Colonic mucosa (tissue), 4 donors: Measurements from ENCODE around the gene ANAPC1. TPM values are rescaled to one million over a fixed set of nuclear protein-coding genes. Genes with fewer than 3 reads are reported as not detected.
"Not testable (repeated sequence)": the region's sequence is repeated elsewhere in the genome, so short reads cannot be mapped to it uniquely, and the experiment has no call there.

Experiments used
- DNase-seq: peaks from one replicate; pipeline ENCODE4 v3.0.0-alpha.2; 2020
- H3K27ac ChIP-seq: fragments of 200-600 bp; one replicate; pipeline ENCODE4 v1.8.0; 2021
- H3K27me3 ChIP-seq: fragments of 200-600 bp; one replicate; pipeline ENCODE4 v1.8.0; 2021
- H3K36me3 ChIP-seq: fragments of 200-600 bp; one replicate; pipeline ENCODE4 v1.8.0; 2021
- H3K4me1 ChIP-seq: fragments of 200-600 bp; one replicate; pipeline ENCODE4 v1.8.0; 2021; ENCODE audit warnings: mild to moderate bottlenecking
- H3K4me3 ChIP-seq: fragments of 200-600 bp; one replicate; pipeline ENCODE4 v1.8.0; 2021
- H3K9ac ChIP-seq, 2 donors: one replicate each; pipeline ENCODE4 v1.7.0; 2013; ENCODE audit warnings: control low read depth in 2 of 2, low read depth in 2 of 2, low read length in 2 of 2
- H3K9me3 ChIP-seq: fragments of 200-600 bp; one replicate; pipeline ENCODE4 v1.8.0; 2021
- intact Hi-C: fragments of 100-400 bp; cut with DNase I; formaldehyde crosslinking; loops from one replicate; pipeline ENCODE4 v1.14.1; 2022
- total RNA-seq, 2 donors: library from RNA; stranded (reverse); fragmentation: NEBNext Ultra II Directional in 1 of 2; extraction: Animal tissue kit (Norgen Biotek cat#: 25700) in 1 of 2; gene quantifications; one replicate each; pipeline ENCODE4 v1.2.1, GENCODE V29; 2021
- TF ChIP-seq, protein P1 (sequence below): fragments of 200-600 bp; IDR thresholded peaks from one replicate; pipeline ENCODE4 v1.8.0; 2022; ENCODE audit warnings: antibody characterized with exemption, mild to moderate bottlenecking
- donor health status: healthy.
- donor health status: DM: no; HTN: no; CAD: no.
- donor health status: DM: no; HTN: no; CAD: no.

ANAPC1 gene
- total RNA-seq, 2 donors from 2014 or later: 32.9 to 62.1 TPM

- H3K27me3 ChIP-seq, H3K9ac ChIP-seq, H3K27ac ChIP-seq, intact Hi-C loops, H3K4me1 ChIP-seq, H3K9me3 ChIP-seq, H3K36me3 ChIP-seq, H3K4me3 ChIP-seq: not testable (repeated sequence)
- TF ChIP-seq, protein P1, sequence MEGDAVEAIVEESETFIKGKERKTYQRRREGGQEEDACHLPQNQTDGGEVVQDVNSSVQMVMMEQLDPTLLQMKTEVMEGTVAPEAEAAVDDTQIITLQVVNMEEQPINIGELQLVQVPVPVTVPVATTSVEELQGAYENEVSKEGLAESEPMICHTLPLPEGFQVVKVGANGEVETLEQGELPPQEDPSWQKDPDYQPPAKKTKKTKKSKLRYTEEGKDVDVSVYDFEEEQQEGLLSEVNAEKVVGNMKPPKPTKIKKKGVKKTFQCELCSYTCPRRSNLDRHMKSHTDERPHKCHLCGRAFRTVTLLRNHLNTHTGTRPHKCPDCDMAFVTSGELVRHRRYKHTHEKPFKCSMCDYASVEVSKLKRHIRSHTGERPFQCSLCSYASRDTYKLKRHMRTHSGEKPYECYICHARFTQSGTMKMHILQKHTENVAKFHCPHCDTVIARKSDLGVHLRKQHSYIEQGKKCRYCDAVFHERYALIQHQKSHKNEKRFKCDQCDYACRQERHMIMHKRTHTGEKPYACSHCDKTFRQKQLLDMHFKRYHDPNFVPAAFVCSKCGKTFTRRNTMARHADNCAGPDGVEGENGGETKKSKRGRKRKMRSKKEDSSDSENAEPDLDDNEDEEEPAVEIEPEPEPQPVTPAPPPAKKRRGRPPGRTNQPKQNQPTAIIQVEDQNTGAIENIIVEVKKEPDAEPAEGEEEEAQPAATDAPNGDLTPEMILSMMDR: peak; percentile 57
- DNase-seq: peak; percentile 73
Measured at GRCh38 chr2:111747410-111748115, 136.4 kb downstream of the ANAPC1 start.

DNA sequence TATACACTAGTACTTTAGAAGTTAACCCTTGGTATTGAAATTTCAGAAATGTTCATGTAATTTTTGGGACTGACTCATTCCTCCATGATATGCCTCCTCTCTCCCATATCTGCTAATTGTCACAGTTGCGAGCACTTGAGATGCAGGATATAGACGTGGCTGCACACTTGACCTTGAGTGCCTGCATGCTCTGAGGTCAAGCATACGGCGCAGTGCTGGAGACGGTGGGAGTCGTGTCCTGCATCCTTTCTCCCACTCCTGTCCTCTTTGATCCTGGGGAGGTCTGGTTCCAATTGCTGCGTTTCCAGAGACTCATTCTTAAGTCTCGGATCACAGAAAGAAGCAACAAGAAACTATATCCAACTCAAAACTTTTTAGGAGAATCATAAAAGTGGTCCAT is 139.2 kb downstream of the ANAPC1 start:
- H3K36me3 ChIP-seq, H3K27ac ChIP-seq, H3K4me1 ChIP-seq, intact Hi-C loops, H3K4me3 ChIP-seq, DNase-seq, H3K9me3 ChIP-seq, H3K9ac ChIP-seq, H3K27me3 ChIP-seq: not testable (repeated sequence)

GRCh38 chr2:111741517-111741916 is 142.5 kb downstream of the ANAPC1 start:
- H3K36me3 ChIP-seq, H3K27ac ChIP-seq, DNase-seq, H3K4me3 ChIP-seq, H3K4me1 ChIP-seq, intact Hi-C loops, H3K9ac ChIP-seq, H3K27me3 ChIP-seq, H3K9me3 ChIP-seq: not testable (repeated sequence)

DNA sequence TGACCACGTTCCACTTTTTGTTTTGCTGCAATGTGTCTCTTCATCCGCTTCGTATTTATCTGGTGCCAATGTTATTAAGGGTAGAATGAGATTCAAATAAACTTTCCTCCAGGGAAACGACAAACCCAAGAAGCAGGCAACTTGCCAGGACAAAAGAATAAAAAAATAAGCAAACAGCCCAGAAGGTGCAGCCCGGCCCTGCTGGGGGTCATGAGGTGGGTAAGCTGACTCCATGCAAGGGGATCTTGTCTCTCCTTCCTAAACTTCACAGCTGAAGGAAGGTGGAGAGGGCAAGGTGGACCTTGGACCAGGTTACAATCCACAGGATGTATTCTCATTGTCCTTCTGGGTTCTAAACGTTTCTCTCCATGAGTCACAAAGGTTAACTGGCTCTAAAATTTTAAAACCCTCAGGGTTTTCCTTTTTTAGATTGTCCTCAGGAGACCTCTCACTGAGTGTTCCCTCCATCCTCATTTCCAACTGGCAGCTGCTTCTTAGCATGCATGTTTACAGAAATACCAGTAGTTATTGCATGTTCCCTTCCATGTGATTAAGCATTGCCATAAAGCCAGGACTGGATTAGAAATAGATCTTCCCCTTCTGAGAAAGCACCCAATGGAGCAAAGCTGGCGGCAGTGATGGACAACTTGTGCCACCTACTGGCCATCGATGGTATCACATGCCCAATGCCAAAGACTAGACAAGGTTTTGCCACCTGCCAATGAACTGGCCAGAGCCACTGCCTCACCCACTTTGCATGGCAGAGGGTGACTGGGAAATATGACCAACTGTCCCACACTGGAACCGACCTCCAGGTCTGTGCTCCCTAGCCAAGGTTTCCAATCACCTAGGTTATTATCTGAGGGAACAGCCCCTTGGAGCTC is 147.9 kb downstream of the ANAPC1 start:
- H3K27me3 ChIP-seq, H3K9me3 ChIP-seq, H3K27ac ChIP-seq, intact Hi-C loops, H3K4me3 ChIP-seq, H3K36me3 ChIP-seq, H3K4me1 ChIP-seq, DNase-seq, H3K9ac ChIP-seq: not testable (repeated sequence)
- TF ChIP-seq, protein P1: peak; percentile 58

DNA sequence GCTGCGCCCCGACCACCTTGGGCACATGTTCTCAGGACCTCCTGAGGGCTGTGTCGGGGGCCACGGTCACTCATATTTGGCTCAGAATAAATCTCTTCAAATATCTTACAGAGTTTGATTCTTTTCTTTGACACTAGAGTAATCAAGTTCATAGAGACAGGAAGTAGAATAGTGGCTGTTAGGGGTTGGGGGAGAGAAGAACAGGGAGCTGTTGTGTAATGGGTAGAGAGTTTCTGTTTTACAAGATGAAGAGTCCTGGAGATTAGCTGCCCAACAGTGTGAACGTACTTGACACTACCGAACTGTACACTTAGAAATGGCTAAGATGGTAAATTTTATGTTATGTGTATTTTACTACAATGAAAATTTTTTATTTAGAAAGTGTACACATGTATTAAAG is 148.6 kb downstream of the ANAPC1 start:
- DNase-seq, H3K4me3 ChIP-seq, H3K27me3 ChIP-seq, H3K9me3 ChIP-seq, H3K9ac ChIP-seq, intact Hi-C loops, H3K27ac ChIP-seq, H3K4me1 ChIP-seq, H3K36me3 ChIP-seq: not testable (repeated sequence)

- intact Hi-C loops: not testable (repeated sequence)
Measured at GRCh38 chr2:111729812-111730458, 154.1 kb downstream of the ANAPC1 start.

DNA sequence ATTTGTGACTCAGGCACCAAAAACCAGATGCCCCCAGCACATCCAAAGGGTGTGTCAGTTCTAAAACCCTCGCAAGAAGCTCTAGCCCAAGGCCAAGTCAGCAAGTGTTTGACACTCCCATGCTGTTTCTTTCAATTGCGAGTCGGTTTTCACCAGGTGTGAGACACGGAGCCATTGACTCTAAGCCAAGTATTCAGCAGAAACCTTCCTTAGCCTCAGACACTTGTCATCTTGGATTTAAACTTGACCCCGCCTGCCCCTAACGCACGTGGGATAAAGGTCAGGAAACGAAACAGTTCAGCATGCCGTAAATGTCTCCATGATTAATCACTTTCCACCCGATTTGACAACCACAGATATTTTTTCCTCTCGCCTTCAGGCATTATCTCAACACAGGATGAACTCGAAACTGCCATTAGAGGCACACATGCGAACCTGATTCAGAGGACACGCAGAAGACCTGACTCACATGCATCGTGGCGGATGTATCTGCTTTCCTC is 156.3 kb downstream of the ANAPC1 start:
- intact Hi-C loops: not testable (repeated sequence)

More at GRCh38 chr2:111729812-111730458, 154.1 kb downstream of the ANAPC1 start:
- H3K36me3 ChIP-seq, H3K27ac ChIP-seq, H3K4me3 ChIP-seq, H3K4me1 ChIP-seq, DNase-seq, H3K9ac ChIP-seq, H3K9me3 ChIP-seq, H3K27me3 ChIP-seq: not testable (repeated sequence)

GRCh38 chr2:111725742-111726141 is 158.3 kb downstream of the ANAPC1 start:
- H3K9ac ChIP-seq, H3K4me1 ChIP-seq, H3K4me3 ChIP-seq, intact Hi-C loops, H3K9me3 ChIP-seq, H3K36me3 ChIP-seq, H3K27ac ChIP-seq, DNase-seq, H3K27me3 ChIP-seq: not testable (repeated sequence)

More for the DNA sequence above, 156.3 kb downstream of the ANAPC1 start:
- not testable (repeated sequence) for DNase-seq, H3K9ac ChIP-seq, H3K9me3 ChIP-seq, H3K4me1 ChIP-seq, H3K27ac ChIP-seq, H3K27me3 ChIP-seq, H3K4me3 ChIP-seq, H3K36me3 ChIP-seq

DNA sequence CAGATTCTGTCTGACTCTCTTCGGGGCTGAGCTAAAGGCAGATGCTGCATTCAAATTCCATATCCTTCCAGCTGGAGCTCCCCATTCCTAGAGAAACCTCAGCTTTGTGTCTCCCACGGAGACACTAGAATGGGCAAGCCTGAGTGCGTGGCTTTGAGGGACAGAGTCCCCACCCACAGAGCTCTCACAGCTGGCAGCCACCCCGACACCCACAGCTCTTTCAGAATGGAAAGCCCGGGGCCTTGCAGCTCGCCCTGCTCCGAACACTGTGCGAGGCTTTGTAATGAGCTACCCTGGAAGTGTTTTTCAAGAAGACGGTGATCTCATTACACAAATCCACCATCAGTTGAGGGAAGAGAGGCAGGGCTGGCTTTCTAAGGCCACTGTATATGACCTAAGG is 164.4 kb downstream of the ANAPC1 start:
- DNase-seq, H3K4me1 ChIP-seq, H3K27ac ChIP-seq, H3K27me3 ChIP-seq, H3K9me3 ChIP-seq, H3K9ac ChIP-seq, H3K4me3 ChIP-seq, H3K36me3 ChIP-seq: not testable (repeated sequence)
- intact Hi-C loops: loop anchor here (10.0 kb wide), 1 partner anchor 915 kb away; no protein-coding TSS in a partner anchor
